ENCODE results near the gene IGFALS. TPM values are rescaled to one million over a fixed set of nuclear protein-coding genes. Genes with fewer than 3 reads are reported as not detected.

The IGFALS gene
- total RNA-seq, 2 donors from 2014 or later: not detected

- no peak for TF ChIP-seq CTCF (conservative IDR thresholded peaks at IDR 0.05)
- 89 to 94% methylated on average over 9 to 11 of the region's 11 CpGs for WGBS, 2 experiments (ENCODE audit: insufficient coverage in 1 of 2, insufficient read length in 1 of 2)
- no peaks in the 10 kb centered on the region for H3K9me3 ChIP-seq (ENCODE audit: control insufficient read depth, low read length)
- H3K27ac Mint-ChIP-seq: no peak overlapping the region
- no peak for DNase-seq
- H3K36me3 Mint-ChIP-seq (ENCODE audit: low read depth): peaks cover 45% of the 10 kb centered on the region
- no peaks in the 10 kb centered on the region for H3K4me1 Mint-ChIP-seq
- H3K27me3 ChIP-seq (ENCODE audit: control insufficient read depth, insufficient read depth, low read length, poor library complexity, severe bottlenecking): no peaks in the 10 kb centered on the region
- no peaks in the 10 kb centered on the region for H3K9me3 Mint-ChIP-seq
- no peak overlapping the region for H3K9ac ChIP-seq (ENCODE audit: extremely low read depth, low read length, poor library complexity, severe bottlenecking)
- no peaks in the 10 kb centered on the region for H3K27me3 Mint-ChIP-seq (ENCODE audit: insufficient read depth)
- H3K4me3 ChIP-seq (ENCODE audit: low read length): no peak overlapping the region
- H3K4me3 Mint-ChIP-seq: no peak overlapping the region
- peaks cover 32% of the 10 kb centered on the region for H3K36me3 ChIP-seq (ENCODE audit: control insufficient read depth, insufficient read depth, low read length)
- H3K4me1 ChIP-seq (ENCODE audit: control insufficient read depth, insufficient read depth, low read length): no peaks in the 10 kb centered on the region
- no peak overlapping the region for H3K27ac ChIP-seq (ENCODE audit: low read depth, low read length)
Measured at GRCh38 chr16:1747934-1748333, 45.6 kb downstream of the IGFALS start.

DNA sequence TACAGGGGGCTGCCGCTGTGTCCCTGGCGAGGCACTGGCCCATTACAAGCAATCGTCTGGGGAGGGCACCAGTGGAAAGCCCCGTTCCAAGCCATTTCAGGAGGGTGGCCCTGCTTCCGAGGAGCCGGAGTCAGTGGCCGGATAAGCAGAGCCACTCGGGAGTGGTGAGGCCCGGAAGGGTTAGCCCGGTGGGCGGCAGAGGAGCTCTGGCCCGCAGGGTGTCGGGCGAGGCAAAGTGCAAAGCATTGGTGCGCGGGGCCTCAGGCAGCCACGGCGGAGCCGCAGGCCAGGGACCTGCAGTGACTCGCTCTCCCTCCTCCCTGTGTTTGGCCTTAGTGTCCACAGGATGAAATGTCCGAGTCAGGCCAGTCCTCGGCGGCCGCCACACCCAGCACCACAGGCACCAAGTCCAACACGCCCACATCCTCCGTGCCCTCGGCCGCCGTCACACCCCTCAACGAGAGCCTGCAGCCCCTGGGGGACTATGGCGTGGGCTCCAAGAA is 46.8 kb downstream of the IGFALS start:
- no peaks in the 10 kb centered on the region for H3K9me3 Mint-ChIP-seq
- peak overlapping the region; percentile 38 for H3K27ac ChIP-seq (ENCODE audit: low read depth, low read length)

GRCh38 chr16:1745900-1746692 is 47.4 kb downstream of the IGFALS start:
- Histone ChIP-seq H3K27ac (ENCODE audit: low read depth, low read length) (peak overlapping the region; percentile 73), H3K4me3 (ENCODE audit: low read length) (no peak overlapping the region), H3K36me3 (ENCODE audit: control insufficient read depth, insufficient read depth, low read length) (peaks cover 22% of the 10 kb centered on the region), H3K9ac (ENCODE audit: extremely low read depth, low read length, poor library complexity, severe bottlenecking) (no peak overlapping the region), H3K27me3 (ENCODE audit: control insufficient read depth, insufficient read depth, low read length, poor library complexity, severe bottlenecking) (no peaks in the 10 kb centered on the region), H3K4me1 (ENCODE audit: control insufficient read depth, insufficient read depth, low read length) (no peaks in the 10 kb centered on the region), H3K9me3 (ENCODE audit: control insufficient read depth, low read length) (no peaks in the 10 kb centered on the region)
- Mint-ChIP-seq H3K9me3 (peaks cover 1% of the 10 kb centered on the region), H3K4me3 (no peak overlapping the region), H3K27me3 (ENCODE audit: insufficient read depth) (no peaks in the 10 kb centered on the region), H3K4me1 (no peaks in the 10 kb centered on the region), H3K36me3 (ENCODE audit: low read depth) (peaks cover 33% of the 10 kb centered on the region), H3K27ac (peak overlapping the region; percentile 77)
- no peak for TF ChIP-seq CTCF (conservative IDR thresholded peaks at IDR 0.05)
- WGBS, 2 experiments (ENCODE audit: insufficient coverage in 1 of 2, insufficient read length in 1 of 2): 90 to 93% methylated on average over 15 to 29 of the region's 29 CpGs
- no peak for DNase-seq

More for the DNA sequence above, 46.8 kb downstream of the IGFALS start:
- H3K4me3 Mint-ChIP-seq: no peak overlapping the region
- 96 to 100% methylated on average over 11 to 31 of the region's 31 CpGs for WGBS, 2 experiments (ENCODE audit: insufficient coverage in 1 of 2, insufficient read length in 1 of 2)
- Histone ChIP-seq H3K4me1 (ENCODE audit: control insufficient read depth, insufficient read depth, low read length) (no peaks in the 10 kb centered on the region), H3K9ac (ENCODE audit: extremely low read depth, low read length, poor library complexity, severe bottlenecking) (no peak overlapping the region), H3K27me3 (ENCODE audit: control insufficient read depth, insufficient read depth, low read length, poor library complexity, severe bottlenecking) (no peaks in the 10 kb centered on the region), H3K4me3 (ENCODE audit: low read length) (no peak overlapping the region), H3K36me3 (ENCODE audit: control insufficient read depth, insufficient read depth, low read length) (peaks cover 23% of the 10 kb centered on the region), H3K9me3 (ENCODE audit: control insufficient read depth, low read length) (no peaks in the 10 kb centered on the region)
- no peak for DNase-seq
- no peak overlapping the region for H3K27ac Mint-ChIP-seq
- no peaks in the 10 kb centered on the region for H3K27me3 Mint-ChIP-seq (ENCODE audit: insufficient read depth)
- no peaks in the 10 kb centered on the region for H3K4me1 Mint-ChIP-seq
- no peak for TF ChIP-seq CTCF (conservative IDR thresholded peaks at IDR 0.05)
- H3K36me3 Mint-ChIP-seq (ENCODE audit: low read depth): peaks cover 36% of the 10 kb centered on the region

All from endodermal cell (in vitro differentiated cells).